Activated T-cell treated with anti-CD3 and anti-CD28 coated beads for 1 hour (primary cell): ENCODE results near the gene KIRREL3.

Experiments used
- DNase-seq: peaks from one replicate; pipeline ENCODE4 v3.0.0-alpha.2; 2020; ENCODE audit warnings: low read depth

The KIRREL3 gene

DNA sequence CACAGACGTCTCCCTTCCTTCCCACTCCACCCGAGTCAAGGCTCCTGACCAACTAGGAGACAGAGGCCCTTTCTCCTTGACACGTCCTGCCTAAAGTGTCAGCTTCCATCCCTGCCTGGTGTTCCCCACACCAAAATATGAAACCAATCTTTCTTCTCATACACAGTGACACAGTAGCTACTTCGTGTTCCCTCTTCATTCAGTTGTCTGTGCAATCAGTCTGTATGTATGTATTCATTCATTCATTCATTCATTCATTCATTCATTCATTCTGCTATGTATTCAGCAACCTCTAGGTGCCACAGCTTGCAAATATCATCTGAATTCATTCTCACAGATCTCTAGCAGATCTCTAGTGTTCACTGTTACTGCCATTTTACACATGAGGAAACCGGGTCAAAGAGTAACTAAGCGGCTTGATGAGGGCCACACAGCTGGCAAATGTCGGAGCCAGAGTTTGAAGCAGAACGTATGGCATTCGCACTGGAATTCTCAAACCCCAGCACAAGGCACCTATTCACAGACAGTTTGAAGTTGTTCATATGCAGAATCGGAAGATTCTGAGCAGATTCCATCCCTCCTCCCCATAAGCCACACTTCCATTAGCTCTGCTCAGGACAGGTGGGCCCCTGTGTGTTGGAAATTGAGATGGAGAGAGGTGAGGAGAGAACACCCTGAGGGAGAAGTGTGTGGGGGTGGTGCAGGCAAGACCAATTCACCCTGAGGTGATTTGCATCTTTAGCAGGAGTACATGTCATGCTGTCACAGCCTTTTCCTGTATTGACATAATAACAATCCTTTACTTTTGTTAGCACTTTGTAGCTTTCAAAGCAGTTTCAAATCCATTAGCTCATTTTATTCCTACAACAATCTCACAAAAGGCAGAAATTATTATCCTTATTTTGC, 369.4 kb downstream of the KIRREL3 start:
- no peak for DNase-seq

- DNase-seq = no peak
Measured at GRCh38 chr11:126630488-126630887, 370.1 kb downstream of the KIRREL3 start.

- DNase-seq = no peak
Measured at GRCh38 chr11:126628790-126629621, 371.6 kb downstream of the KIRREL3 start.

DNA sequence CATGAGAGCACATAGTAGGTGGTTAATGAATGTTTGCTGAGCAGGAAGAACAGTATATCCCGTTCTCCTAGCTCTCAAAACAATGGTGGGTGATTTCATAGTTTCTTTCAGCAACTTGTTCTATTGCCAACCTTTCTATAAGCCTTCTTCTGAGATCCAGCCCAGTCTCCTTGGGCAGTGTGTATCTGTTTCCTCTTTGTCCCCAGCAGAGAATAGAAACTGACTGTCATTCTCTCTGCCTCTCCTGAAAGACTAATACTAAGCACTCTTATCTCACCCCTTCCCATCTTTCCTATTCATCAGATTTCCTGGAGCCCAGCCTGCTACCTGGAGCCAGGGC, 372.1 kb downstream of the KIRREL3 start:
- no peak for DNase-seq

- no peak for DNase-seq
Measured at GRCh38 chr11:126627421-126627820, 373.1 kb downstream of the KIRREL3 start.

- DNase-seq = no peak
Measured at GRCh38 chr11:126624506-126624905, 376.1 kb downstream of the KIRREL3 start.

DNA sequence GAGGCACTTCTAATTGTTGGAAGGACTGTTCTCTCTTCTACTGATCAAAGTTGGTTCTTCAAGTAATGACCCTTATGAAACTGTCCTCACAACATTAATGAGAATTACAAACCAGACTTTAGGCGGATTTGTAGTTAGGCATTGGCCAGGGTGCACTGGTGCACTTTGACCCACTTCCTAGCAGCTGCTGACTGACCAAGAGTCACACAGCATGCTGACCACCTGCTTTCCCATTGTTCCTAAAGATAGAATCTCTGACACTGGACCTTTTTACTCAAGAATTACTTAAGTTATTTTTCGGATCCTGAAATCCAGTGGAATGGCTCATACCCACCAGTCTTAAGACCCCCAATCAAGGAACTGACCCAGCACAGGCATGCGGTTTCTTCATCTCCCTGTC, 381.1 kb downstream of the KIRREL3 start:
- DNase-seq = no peak

DNA sequence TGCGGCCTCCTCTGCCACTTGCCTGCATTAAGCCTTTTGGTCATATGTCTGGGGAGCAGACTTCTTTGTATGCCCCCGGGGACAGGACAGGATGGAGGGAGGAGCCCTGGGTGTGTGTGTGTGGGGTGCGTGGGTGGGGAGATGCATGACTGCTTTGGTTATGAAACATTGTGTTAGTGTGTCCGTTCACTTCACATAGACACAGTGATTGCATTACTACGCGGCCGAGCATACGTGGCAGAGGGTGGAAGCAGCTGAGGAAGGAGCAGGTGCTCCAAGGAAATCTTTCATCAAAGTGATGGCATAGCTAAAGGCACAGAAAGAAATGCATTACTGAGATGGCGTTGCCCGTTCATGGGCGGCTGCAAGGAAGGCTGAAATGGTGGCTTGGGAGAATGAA, 384.7 kb downstream of the KIRREL3 start:
- DNase-seq = no peak

DNA sequence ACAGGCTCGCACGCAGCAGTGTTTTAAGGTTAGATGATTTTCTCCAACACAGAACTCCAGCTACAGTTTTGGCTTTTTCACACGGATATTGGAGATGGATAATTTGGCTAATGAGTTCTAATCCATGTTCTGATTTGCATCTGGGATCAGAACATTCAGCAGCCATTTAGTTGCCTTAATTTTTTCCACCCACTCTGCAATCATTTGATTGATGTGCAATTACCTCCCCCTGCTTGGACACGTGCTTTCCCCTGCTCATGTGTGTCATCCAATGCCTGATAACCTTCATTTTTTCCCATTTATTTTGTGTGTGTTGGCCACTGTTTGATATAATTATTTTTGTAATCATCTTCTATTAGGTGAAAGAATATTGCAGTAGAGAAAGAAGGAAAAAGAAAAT, 387.3 kb downstream of the KIRREL3 start:
- no peak for DNase-seq

- no peak for DNase-seq
Measured at GRCh38 chr11:126612671-126613070, 387.9 kb downstream of the KIRREL3 start.

DNA sequence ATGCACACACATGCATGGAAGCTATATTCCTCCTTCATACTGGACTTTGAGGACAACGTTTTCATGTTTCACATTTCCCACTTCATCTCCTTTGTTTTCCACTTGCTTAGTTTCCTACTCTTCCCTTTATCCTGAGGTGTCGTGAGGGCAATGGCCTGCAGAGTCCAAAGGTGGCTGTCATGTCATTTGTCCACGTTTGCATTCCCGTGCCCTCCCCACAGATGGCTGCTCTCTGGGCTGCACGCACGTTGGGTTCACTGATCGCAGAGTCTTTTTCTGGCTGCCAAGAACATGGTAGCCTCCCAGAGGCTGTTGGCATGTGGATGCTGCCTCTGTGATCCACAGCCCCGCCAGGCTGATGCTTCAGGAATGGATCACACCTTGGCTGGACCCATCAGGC, 389.1 kb downstream of the KIRREL3 start:
- no peak for DNase-seq

DNA sequence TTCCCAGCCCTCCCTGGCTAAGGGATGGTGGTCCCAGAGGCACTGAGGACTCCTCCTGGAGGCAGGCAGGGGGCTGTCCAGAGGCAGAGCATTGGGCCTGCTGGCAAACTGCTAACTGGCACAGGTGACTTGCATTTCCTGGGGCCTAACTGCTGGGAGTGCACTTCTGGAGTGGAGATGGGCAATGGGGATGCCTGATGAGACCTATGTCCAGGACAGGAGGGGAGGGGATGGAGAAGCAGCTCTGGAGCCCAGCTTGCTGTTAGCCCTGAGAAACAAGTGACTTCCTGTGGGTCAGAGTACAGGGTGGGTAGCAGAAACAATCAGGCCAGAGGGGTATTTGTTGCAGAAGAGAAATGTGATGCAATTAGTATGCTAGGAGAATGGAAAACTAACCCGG, 391.9 kb downstream of the KIRREL3 start:
- DNase-seq = no peak

GRCh38 chr11:126607776-126608541, 392.6 kb downstream of the KIRREL3 start:
- DNase-seq = no peak

- DNase-seq = no peak
Measured at GRCh38 chr11:126607374-126607773, 393.2 kb downstream of the KIRREL3 start.

DNA sequence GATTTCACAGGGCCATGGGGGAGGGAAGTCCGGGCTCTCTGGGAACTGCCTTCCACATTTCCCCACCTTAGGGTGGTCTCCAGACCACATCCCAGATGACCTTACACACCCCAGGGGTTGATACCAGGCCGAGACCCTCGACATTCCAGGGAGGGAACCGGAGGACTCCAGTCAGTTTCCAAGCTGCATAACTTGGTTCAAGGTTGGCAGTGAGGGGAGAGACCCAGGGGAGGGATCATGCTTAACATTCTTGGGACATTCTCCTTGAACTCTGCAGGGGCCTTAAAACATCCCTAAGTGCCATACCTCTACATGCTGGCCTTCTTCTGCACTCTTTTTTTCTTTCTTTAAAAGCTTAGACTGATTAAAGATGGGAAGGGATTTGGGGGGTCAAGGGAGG, 394.1 kb downstream of the KIRREL3 start:
- DNase-seq = no peak

- no peak for DNase-seq
Measured at GRCh38 chr11:126604461-126604860, 396.1 kb downstream of the KIRREL3 start.

GRCh38 chr11:126603486-126603885, 397.1 kb downstream of the KIRREL3 start:
- no peak for DNase-seq

GRCh38 chr11:126602993-126603392, 397.6 kb downstream of the KIRREL3 start:
- DNase-seq = no peak

DNA sequence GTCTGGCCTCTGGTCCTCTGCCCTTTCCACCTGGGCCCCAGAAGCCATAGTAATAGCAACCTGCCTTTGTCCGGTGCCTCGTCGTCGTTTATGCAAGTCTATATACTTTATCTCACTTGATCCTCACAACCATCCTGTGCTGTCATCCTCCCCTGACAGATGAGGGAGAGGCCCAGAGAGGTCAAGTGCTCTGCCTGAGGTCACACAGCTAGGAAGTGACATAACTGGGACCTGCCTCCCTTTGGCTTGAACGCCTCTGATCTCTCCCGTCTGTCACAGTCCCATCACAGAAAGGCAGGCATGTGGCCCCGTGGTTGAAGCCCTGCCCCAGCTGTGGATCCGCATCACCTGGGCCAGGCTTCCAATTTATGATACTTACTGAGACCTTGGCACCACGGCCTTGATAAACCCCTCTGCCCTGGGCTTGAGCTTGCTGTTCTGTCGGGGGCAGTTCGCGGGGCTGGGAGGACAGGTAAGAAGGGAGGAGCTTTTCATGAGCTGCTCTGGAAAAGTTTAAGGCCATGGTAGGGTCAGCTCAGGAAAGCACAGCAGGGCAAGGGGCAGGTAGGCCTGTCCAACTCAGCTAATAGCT, 398.1 kb downstream of the KIRREL3 start:
- DNase-seq = no peak

- DNase-seq = no peak
Measured at GRCh38 chr11:126601550-126602215, 398.9 kb downstream of the KIRREL3 start.

- no peak for DNase-seq
Measured at GRCh38 chr11:126601136-126601535, 399.4 kb downstream of the KIRREL3 start.
